Glomerular visceral epithelial cell (primary cell): Measurements from ENCODE around the gene GPR34.

Source experiments
- DNase-seq: peaks from one replicate; pipeline ENCODE4 v3.0.0-alpha.2; 2016; ENCODE audit errors: extremely low spot score

GPR34 gene

GRCh38 chrX:41734530-41734929 lies 45.8 kb downstream of the GPR34 start:
- peak; percentile 5 for DNase-seq

DNA sequence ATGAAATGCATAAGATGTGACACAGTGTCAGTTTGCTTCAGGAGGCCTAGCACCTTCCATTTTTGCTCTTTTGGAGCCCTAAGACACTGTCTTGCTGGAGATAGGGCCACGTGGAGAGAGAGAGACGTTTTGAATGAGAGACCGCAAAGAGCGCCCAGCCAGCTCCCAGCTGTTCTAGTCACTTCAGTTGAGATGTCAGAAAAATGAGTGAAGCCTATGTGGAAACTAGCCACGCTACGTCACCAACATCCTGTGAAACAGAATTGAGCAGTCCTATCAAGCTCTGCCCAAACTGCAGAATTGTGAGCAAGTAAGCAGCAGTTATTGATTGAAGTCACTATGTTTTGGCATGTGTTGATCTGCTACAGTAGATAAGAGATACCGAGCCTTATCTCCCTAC lies 48.3 kb downstream of the GPR34 start:
- no peak for DNase-seq

- no peak for DNase-seq
Measured at GRCh38 chrX:41739871-41740270, 51.1 kb downstream of the GPR34 start.
